Upper lobe of left lung (tissue), 6 donors: ENCODE results near the gene ACSL5. TPM values are rescaled to one million over a fixed set of nuclear protein-coding genes. Genes with fewer than 3 reads are reported as not detected.
A peak's percentile ranks its signal among the peaks of the same experiment; 100 is the strongest.

Source experiments
- ATAC-seq, 2 donors: fragments of 200-7000 bp; cut with Tn5 transposase; one replicate each; pipeline ENCODE4 v1.9.1; 2022; ENCODE audit warnings: mild to moderate bottlenecking in 2 of 2, moderate library complexity in 2 of 2; ENCODE audit not compliant: low FRiP score in 2 of 2
- DNase-seq, 2 donors: peaks; one replicate each; pipeline ENCODE4 v3.0.0-alpha.2; 2019 to 2020
- H3K27ac ChIP-seq, 4 donors: fragments of 200-600 bp; sonication (generic); one replicate each; pipeline ENCODE4 v1.5.1; 2016 to 2019
- H3K27me3 ChIP-seq, 4 donors: fragments of 200-600 bp; sonication (generic); one replicate each; pipeline ENCODE4 v1.5.1; 2017 to 2019
- H3K36me3 ChIP-seq, 4 donors: fragments of 200-600 bp; sonication (generic); one replicate each; pipeline ENCODE4 v1.5.1; 2016 to 2019
- H3K4me1 ChIP-seq, 4 donors: fragments of 200-600 bp; sonication (generic); one replicate each; pipeline ENCODE4 v1.5.1; 2018 to 2019
- H3K4me3 ChIP-seq, 4 donors: fragments of 200-600 bp; sonication (generic); one replicate each; pipeline ENCODE4 v1.5.1; 2017 to 2019; ENCODE audit warnings: mild to moderate bottlenecking in 2 of 4, moderate library complexity in 1 of 4
- H3K9me3 ChIP-seq, 4 donors: fragments of 200-600 bp; sonication (generic); one replicate each; pipeline ENCODE4 v1.5.1; 2018 to 2019
- CTCF ChIP-seq, 6 experiments: fragments of 450-650 bp in 4 of 6; fragments of 200-600 bp in 2 of 6; sonication (generic) in 2 of 6; IDR thresholded peaks; one replicate each; pipeline ENCODE4 v1.5.1; 2016 to 2019; ENCODE audit warnings: antibody characterized with exemption in 6 of 6
- EP300 ChIP-seq, 4 donors: sonication (generic); formaldehyde crosslinking; IDR thresholded peaks; one replicate each; pipeline ENCODE4 v1.5.1; 2017; ENCODE audit warnings: antibody characterized with exemption in 4 of 4, control low read depth in 2 of 4
- POLR2A ChIP-seq, 4 donors: fragments of 450-650 bp; IDR thresholded peaks; one replicate each; pipeline ENCODE4 v1.5.1; 2016 to 2017; ENCODE audit warnings: antibody characterized with exemption in 4 of 4, mild to moderate bottlenecking in 2 of 4
- WGBS, 2 donors: methylation state at CpG; one replicate each; pipeline ENCODE4 v1.1.5; 2017 to 2018; 5-methylcytosine and 5-hydroxymethylcytosine counted together
- total RNA-seq, 6 donors: library from RNA; depleted of rRNA in 4 of 6; stranded (reverse); fragments of >200 nt in 4 of 6; gene quantifications; one replicate each; pipeline versions ENCODE4 v1.1.0 to v1.2.1, GENCODE V29; 2016 to 2021
- donor health status: DM: no; HTN: no; CAD: no; lungs with moderate emphysema.
- donor health status: DM: no; HTN: yes; CAD: no; lungs with severe emphysema.

The ACSL5 gene
- total RNA-seq, 6 donors from 2014 or later, result 33.2 to 73.0 (median 62.0) TPM

DNA sequence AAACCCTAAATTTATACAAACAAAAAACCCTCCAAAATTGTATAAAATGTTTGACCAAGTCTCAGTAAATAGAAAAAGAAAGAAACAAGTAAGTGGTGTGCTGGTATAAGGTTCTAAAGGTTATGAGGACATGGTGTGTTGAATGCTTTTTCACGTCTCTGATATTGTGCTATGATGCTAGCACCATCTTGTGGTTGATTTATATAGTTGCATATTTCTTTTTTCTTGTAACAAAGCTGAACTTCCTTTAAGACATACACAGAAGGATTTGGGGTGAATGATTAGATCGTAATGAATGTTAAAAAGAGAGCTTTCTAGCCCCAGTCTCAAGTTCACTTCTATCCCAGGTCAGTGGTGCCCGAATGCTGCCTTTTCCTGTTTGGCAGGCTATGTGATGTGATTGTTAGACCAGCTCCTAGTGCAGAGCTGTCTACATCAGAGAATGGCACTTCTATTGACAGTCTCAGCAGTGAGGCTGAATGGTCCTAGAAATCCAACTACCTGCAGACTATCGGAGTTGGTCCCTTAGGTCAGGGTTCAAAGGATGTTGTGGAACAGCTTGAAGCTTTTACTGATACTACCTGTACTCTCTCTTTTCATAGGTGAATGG, 98.1 kb downstream of the ACSL5 start:
- H3K4me3 ChIP-seq, result no peak overlapping the region
- peaks cover 0 to 7% (median 3%) of the 10 kb centered on the region in 4 donors for H3K36me3 ChIP-seq
- DNase-seq (no peak), ATAC-seq (peak in 1 of 2 donors; percentile 74)
- H3K4me1 ChIP-seq, result peaks cover 0 to 8% (median 2%) of the 10 kb centered on the region in 4 donors
- TF ChIP-seq EP300 (IDR thresholded peaks at IDR 0.05) (no peak), CTCF (IDR thresholded peaks at IDR 0.05) (peak in 5 of 6 experiments; percentile 47 to 65 (median 48))
- no peaks in the 10 kb centered on the region for H3K27me3 ChIP-seq
- 16 to 17% methylated on average over 4 of the region's 4 CpGs for WGBS, 2 donors
- no peaks in the 10 kb centered on the region for H3K9me3 ChIP-seq
- H3K27ac ChIP-seq, result no peak overlapping the region

- peak in 1 of 6 experiments; percentile 8 for TF ChIP-seq CTCF (IDR thresholded peaks at IDR 0.05)
- TF ChIP-seq POLR2A (IDR thresholded peaks at IDR 0.05), result no peak
- Histone ChIP-seq H3K36me3 (no peaks in the 10 kb centered on the region), H3K4me1 (peaks cover 0 to 8% (median 2%) of the 10 kb centered on the region in 4 donors), H3K27ac (no peak overlapping the region), H3K9me3 (no peaks in the 10 kb centered on the region), H3K4me3 (no peak overlapping the region), H3K27me3 (no peaks in the 10 kb centered on the region)
- no peak for DNase-seq
- 62 to 75% methylated on average over 3 of the region's 3 CpGs for WGBS, 2 donors
- ATAC-seq, result no peak
Measured at GRCh38 chr10:112475575-112476218, 101.8 kb downstream of the ACSL5 start.

Other genes starting within 250 kb of the ACSL5 start
- gene GPAM, start 190.4 kb upstream of the ACSL5 start, total RNA-seq, result 10 to 100 TPM in 3 of 6 donors, 1 to 10 TPM in 3; 6.7 to 26.2 (median 10.6) TPM
- not detected for gene TECTB, start 90.7 kb upstream of the ACSL5 start, total RNA-seq
- 10 to 100 TPM; 18.6 to 57.6 (median 32.2) TPM for gene ZDHHC6, start 72.8 kb downstream of the ACSL5 start, total RNA-seq
- gene VTI1A, start 73.1 kb downstream of the ACSL5 start, total RNA-seq, result 100 to 1,000 TPM in 1 of 6 donors, 10 to 100 TPM in 5; 29.5 to 247 (median 43.0) TPM